Stimulated activated CD8-positive, alpha-beta memory T cell treated with anti-CD3 and anti-CD28 coated beads, Interleukin-12 subunit alpha, Interleukin-12 subunit beta, amount 100 ng/mL, for 24 hours (primary cell): Measurements from ENCODE around the gene ATG16L2.
"Not testable (repeated sequence)": the region's sequence is repeated elsewhere in the genome, so short reads cannot be mapped to it uniquely, and the experiment has no call there.

ENCODE experiments used
- DNase-seq: peaks from one replicate; pipeline ENCODE4 v3.0.0-alpha.2; 2020; ENCODE audit errors: extremely low read depth

The ATG16L2 gene

GRCh38 chr11:72779495-72780128 is 34.6 kb upstream of the ATG16L2 start:
- no peak for DNase-seq

DNA sequence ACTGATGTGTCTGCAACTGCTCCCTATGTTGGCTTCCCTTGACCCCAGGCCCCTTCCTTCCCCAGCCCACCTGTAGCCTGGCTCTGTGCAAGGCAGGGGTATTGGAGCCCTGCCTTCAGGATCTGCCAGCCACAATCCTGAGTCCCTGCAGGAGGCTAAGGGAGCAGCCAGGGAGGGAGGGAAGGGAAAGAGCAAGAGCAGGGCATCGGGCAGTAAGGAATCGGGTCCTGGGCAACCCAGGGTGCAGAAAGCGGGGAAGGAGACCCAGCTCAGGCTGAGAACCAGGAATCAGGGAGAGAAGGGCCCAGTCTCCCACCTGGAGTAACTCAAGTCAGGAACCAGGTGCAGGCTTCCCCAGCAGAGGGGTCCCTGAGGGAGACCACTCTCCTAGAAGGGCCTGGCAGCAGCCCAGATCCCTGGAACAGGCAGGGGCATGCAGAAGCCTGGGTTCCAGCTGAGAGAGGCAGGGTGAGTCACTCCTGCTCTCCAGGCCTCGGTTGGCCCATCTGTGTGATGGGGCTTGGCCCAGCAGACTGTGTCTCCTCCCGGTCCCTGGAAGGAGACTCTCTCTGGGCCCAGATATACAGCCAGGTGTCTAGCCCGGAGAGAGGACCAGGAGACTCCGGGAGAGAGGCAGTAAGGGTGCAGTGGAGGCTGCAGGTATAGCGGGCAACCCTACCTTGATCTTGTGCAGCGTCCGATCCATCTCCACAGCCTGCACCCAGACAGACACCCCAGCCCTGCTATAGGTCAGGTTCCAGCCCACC is 33.7 kb upstream of the ATG16L2 start:
- no peak for DNase-seq

- no peak for DNase-seq
These were observed 33.2 kb upstream of the ATG16L2 start for GRCh38 chr11:72781063-72781312.

- DNase-seq, result no peak
These were observed 32.7 kb upstream of the ATG16L2 start for GRCh38 chr11:72781313-72782080.

- no peak for DNase-seq
These were observed 31.9 kb upstream of the ATG16L2 start for GRCh38 chr11:72782081-72782920.

DNA sequence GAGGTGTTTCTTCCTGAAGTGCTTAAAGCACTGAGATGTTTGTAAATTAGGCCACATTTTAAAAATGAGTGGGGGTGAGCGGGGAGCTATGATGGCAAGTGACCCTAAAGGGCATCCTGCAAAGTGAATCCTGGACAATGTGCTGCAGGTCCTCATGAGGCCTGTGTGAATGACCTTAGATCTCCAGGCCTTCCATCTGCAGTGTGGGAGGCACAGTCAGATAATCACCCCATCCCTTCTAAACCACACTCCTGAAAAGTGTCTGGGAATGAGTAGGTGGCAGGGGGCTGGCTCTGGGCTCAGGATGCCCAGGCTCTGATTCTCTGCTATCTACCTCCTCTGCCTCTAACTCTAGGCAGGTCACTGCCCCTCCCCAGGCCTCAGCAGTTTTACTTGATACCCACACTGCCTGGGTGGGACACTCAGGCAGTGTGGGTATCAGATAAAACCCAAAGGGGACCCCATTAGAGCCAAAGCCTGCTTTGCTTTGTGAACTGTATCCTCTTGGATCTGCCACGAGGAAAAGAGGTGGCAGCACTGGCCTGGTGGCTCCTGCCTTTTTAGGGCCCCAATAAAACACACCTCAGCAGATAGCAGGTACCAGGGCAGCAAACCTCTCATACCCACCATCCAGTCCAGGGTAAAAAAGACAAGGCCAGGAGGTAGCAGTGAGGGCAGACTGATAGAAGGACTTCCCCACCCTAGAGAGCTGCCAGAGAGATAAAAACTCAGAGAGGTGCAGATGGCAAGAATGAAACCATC is 30.9 kb upstream of the ATG16L2 start:
- DNase-seq, result no peak

- no peak for DNase-seq
These were observed 29.5 kb upstream of the ATG16L2 start for GRCh38 chr11:72784662-72785061.

DNA sequence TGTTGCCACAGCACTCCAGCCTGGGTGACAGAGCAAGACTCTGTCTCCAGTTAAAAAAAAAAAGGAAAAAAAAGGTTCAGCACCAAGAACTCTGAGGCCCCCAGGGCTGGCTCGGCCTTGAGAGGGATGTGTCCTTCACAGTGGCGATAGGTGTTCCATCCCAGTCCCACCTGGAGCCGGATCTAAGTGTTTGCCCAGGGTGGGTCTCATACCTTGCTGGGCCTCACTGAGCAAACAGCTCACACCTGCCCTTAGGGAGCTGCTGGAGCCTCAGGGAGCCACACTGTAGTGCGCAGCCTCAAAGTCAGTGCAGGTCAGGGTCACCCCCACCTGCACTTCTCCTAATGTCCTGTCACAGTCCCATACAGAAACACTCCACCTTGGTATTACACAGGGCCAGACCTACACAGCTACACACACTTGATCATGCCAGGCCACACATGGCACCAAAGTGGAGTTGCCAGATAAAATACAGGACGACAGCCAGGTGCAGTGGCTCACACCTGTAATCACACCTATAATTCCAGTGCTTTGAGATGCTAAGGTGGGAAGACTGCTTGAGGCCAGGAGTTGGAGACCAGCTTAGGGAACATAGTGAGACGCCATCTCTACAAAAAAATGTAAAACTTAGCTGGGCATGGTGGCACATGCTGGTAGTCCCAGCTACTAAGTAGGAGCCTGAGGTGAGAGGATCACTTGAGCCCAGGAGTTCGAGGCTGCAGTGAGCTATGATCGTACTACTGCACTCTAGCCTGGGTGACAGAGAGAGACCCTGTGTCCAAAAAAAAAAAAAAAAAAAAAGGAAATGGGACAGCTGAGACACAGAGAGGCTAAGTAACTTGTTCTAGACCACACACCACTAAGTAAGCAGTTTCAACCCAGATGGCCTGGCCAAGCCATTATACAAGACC is 27.7 kb upstream of the ATG16L2 start:
- no peak for DNase-seq

DNA sequence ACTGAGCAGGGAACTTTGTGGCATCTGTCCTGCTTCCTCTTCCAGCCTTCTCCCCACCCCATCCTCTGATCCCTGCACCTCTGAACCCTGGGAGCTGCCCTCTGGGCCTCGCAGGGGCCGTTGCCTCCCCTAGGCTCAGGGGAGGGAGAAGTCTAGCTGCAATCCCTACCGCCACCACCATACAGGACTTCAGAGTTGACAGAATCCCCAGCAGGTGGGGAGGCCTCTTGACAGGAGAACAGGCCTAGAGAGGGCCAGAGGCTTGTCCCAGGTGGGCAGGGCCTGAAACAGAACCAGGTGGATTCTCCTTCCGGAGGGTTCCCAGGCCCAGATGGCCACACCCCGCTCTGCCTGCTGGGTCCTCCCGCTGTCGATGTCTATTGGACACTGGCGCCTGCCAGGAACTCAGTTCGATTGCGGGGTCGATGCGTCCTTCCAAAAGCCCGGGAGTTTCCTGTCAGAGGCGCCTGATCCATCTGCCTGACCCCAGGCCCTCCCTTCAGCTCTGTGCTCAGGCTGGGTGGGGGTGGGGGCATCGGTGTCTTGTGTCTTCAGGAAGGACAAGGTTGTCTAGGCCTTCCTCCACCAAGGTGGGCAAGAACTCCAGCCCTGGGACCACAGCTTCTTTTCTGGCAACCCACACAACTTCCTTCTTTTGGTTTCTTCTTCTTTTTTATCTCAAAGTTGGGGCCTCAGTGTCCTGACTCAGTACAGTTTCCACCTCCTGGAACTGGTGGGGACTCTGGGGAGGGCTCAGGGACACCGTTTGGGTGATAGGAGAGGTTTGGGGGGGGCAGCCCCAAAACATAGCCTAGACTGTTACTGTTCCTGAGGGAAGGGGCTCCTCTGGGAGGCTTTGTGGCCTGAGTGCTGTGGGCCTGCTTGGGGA is 26.8 kb upstream of the ATG16L2 start:
- no peak for DNase-seq

DNA sequence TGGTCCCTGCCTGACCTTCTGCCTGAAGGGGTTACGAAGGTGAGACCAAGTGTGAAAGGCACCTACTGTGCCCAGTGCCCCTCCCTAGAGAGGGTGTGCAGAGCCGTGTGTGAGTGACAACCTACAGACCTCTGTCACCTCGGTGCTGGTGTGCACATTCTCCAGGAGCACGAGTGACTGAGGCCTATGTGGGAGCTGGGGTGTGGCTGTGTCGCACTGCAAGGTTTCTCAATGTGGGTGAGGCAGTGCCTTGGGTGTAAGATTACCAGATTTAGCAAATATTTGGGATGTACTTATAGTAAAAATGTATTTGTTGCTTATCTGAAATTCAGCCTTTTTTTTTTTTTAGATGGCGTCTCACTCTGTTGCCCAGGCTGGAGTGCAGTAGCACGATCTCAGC is 26.0 kb upstream of the ATG16L2 start:
- DNase-seq, result no peak

GRCh38 chr11:72789493-72790131 is 24.6 kb upstream of the ATG16L2 start:
- DNase-seq, result no peak

DNA sequence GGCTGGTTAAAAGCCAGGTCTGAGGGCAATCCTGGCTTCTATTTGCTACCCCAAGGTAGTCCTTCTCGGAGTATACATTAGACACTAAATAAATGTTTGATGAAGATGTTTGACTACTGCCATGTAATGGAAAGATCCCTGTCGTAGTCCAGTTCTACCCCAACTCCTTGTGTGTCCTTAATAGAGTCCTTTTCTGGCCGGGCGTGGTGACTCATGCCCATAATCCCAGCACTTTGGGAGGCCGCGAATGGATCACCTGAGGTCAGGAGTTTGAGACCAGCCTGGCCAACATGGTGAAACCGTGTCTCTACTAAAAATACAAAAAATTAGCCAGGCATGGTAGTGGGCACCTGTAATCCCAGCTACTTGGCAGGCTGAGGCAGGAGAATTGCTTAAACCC is 23.0 kb upstream of the ATG16L2 start:
- not testable (repeated sequence) for DNase-seq

- DNase-seq, result no peak
These were observed 21.7 kb upstream of the ATG16L2 start for GRCh38 chr11:72792437-72793021.

DNA sequence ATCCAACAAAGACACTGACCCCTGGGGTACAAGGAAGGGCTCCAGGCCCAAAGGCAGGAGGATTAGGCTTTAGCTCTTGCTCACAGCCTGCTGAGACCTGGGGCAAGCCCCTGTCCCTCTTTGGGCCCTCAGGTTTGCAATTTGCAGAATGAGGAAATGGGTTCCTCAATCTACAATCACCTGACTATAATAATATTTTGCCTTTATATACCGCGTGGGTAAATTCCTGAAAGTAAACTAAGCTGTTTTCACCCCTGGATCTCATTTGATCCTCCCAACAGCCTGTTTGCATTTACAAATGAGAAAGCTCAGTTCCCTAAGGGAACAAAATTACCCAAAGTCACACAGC is 21.2 kb upstream of the ATG16L2 start:
- DNase-seq, result no peak

DNA sequence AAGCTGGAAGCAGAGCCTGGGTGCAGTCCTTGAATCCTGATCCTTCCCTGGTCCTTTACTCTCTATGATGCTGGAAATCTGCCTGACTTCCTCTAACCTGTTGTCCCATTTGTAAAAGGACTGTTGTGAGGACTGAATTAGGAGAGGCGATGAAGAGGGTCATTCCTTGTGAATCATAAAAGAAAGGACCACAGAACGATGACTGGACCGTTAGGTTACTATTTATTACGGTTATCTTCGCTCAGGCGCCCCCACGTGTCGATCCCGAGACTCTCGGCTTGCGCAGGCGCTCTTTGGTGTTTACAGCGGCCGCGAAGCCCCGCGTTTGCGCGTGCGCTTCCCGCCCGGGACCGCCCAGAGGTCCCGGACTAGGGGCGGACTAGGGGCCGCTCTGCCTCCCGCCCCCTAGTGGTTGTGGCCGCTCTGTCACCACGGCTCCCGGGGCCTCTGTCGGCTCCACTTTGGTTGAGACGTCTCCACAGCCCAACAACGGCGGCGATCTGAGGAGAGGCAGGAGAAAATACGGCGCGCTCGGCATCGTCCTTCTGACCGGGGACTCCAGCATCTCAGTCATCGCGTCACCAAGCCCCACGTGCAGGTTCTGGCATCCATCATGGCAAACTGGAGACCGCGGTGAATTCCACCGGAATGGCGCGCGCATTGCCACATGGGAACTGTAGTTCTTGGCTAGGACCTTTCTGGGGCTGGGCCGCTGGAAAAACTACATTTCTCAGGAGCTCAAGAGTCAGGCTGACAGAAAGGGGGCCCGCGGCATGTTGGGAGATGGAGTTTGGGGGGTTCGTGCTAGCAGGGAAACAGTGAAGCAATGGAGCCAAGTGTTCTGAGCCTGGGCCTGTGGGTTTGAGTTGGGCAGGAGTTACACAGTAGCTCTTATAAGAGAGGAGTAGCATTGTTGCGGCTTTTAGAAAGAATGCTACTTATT is 20.5 kb upstream of the ATG16L2 start, which contains the start of gene STARD10:
Gene STARD10, minus strand, starts transcription at position 623 of the 943 bp plus-strand sequence. CDS start 12,866 bp downstream, outside the sequence.
- DNase-seq, result peak; percentile 82

DNA sequence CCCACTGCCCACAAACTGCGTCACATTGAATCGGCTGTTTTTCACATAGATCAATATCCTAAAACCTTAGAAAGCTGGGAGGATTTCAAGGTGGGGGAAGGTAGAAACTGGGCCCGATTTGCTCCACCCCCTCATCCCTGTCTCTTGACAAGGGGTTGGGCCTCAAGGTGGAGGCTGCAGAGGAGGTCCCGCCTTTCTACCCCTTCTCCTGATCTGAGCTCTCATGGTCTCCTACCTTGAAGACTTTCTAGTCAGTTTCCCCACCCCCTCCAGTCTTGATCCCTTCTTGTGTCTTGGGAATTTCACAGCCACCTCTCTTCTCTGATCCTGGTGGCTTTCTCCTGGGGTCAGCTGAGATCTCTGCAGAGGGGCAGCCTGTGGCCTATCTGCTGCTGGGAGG is 15.8 kb upstream of the ATG16L2 start:
- DNase-seq, result no peak

GRCh38 chr11:72799441-72799840 is 14.8 kb upstream of the ATG16L2 start:
- DNase-seq, result no peak
